ENCODE results near the gene AJAP1. TPM values are rescaled to one million over a fixed set of nuclear protein-coding genes. Genes with fewer than 3 reads are reported as not detected.

The AJAP1 gene
- total RNA-seq, 1 experiment from 2014 or later = not detected

- Histone ChIP-seq H3K4me1 (no peaks in the 10 kb centered on the region), H3K27ac (no peak overlapping the region), H3K27me3 (peaks cover 38% of the 10 kb centered on the region), H3K36me3 (no peaks in the 10 kb centered on the region), H3K9me3 (replicated peaks) (no peaks in the 10 kb centered on the region), H3K4me3 (no peak overlapping the region)
- DNase-seq = no peak
Measured at GRCh38 chr1:4674676-4675075, 20.3 kb downstream of the AJAP1 start.

GRCh38 chr1:4675454-4676186 lies 21.2 kb downstream of the AJAP1 start:
- H3K36me3 ChIP-seq = no peaks in the 10 kb centered on the region
- peaks cover 38% of the 10 kb centered on the region for H3K27me3 ChIP-seq

GRCh38 chr1:4676253-4676652 lies 21.8 kb downstream of the AJAP1 start:
- no peak overlapping the region for H3K4me3 ChIP-seq
- peaks cover 38% of the 10 kb centered on the region for H3K27me3 ChIP-seq
- no peaks in the 10 kb centered on the region for H3K9me3 ChIP-seq (replicated peaks)
- no peak overlapping the region for H3K27ac ChIP-seq
- no peak for DNase-seq
- H3K36me3 ChIP-seq = no peaks in the 10 kb centered on the region
- no peaks in the 10 kb centered on the region for H3K4me1 ChIP-seq

More at GRCh38 chr1:4675454-4676186, 21.2 kb downstream of the AJAP1 start:
- no peak for DNase-seq
- Histone ChIP-seq H3K9me3 (replicated peaks) (no peaks in the 10 kb centered on the region), H3K27ac (no peak overlapping the region), H3K4me3 (no peak overlapping the region), H3K4me1 (no peaks in the 10 kb centered on the region)

GRCh38 chr1:4677608-4678007 lies 23.2 kb downstream of the AJAP1 start:
- Histone ChIP-seq H3K27me3 (peaks cover 31% of the 10 kb centered on the region), H3K4me3 (no peak overlapping the region), H3K9me3 (replicated peaks) (no peaks in the 10 kb centered on the region), H3K36me3 (no peaks in the 10 kb centered on the region), H3K27ac (no peak overlapping the region), H3K4me1 (no peaks in the 10 kb centered on the region)
- no peak for DNase-seq

- DNase-seq = no peak
- no peak overlapping the region for H3K4me3 ChIP-seq
- no peaks in the 10 kb centered on the region for H3K9me3 ChIP-seq (replicated peaks)
- H3K27ac ChIP-seq = no peak overlapping the region
- no peaks in the 10 kb centered on the region for H3K36me3 ChIP-seq
- no peaks in the 10 kb centered on the region for H3K4me1 ChIP-seq
- H3K27me3 ChIP-seq = peaks cover 29% of the 10 kb centered on the region
Measured at GRCh38 chr1:4678066-4678717, 23.8 kb downstream of the AJAP1 start.

- no peaks in the 10 kb centered on the region for H3K36me3 ChIP-seq
- DNase-seq = no peak
- no peak overlapping the region for H3K4me3 ChIP-seq
- H3K27me3 ChIP-seq = peaks cover 20% of the 10 kb centered on the region
- H3K27ac ChIP-seq = no peak overlapping the region
- no peaks in the 10 kb centered on the region for H3K9me3 ChIP-seq (replicated peaks)
- no peaks in the 10 kb centered on the region for H3K4me1 ChIP-seq
Measured at GRCh38 chr1:4681026-4681425, 26.6 kb downstream of the AJAP1 start.

GRCh38 chr1:4682607-4683220 lies 28.3 kb downstream of the AJAP1 start:
- Histone ChIP-seq H3K27me3 (peaks cover 12% of the 10 kb centered on the region), H3K4me1 (no peaks in the 10 kb centered on the region), H3K9me3 (replicated peaks) (no peaks in the 10 kb centered on the region), H3K4me3 (no peak overlapping the region), H3K27ac (no peak overlapping the region), H3K36me3 (no peaks in the 10 kb centered on the region)
- DNase-seq = no peak

GRCh38 chr1:4684136-4684535 lies 29.7 kb downstream of the AJAP1 start:
- no peak for DNase-seq
- Histone ChIP-seq H3K36me3 (no peaks in the 10 kb centered on the region), H3K9me3 (replicated peaks) (no peaks in the 10 kb centered on the region), H3K27me3 (peaks cover 12% of the 10 kb centered on the region), H3K4me3 (no peak overlapping the region), H3K4me1 (no peaks in the 10 kb centered on the region), H3K27ac (no peak overlapping the region)

GRCh38 chr1:4684864-4685522 lies 30.6 kb downstream of the AJAP1 start:
- H3K36me3 ChIP-seq = no peaks in the 10 kb centered on the region
- no peaks in the 10 kb centered on the region for H3K4me1 ChIP-seq
- H3K27ac ChIP-seq = no peak overlapping the region
- H3K4me3 ChIP-seq = no peak overlapping the region
- peaks cover 16% of the 10 kb centered on the region for H3K27me3 ChIP-seq
- no peaks in the 10 kb centered on the region for H3K9me3 ChIP-seq (replicated peaks)
- no peak for DNase-seq

GRCh38 chr1:4685523-4685865 lies 31.1 kb downstream of the AJAP1 start:
- Histone ChIP-seq H3K9me3 (replicated peaks) (no peaks in the 10 kb centered on the region), H3K4me1 (no peaks in the 10 kb centered on the region), H3K36me3 (no peaks in the 10 kb centered on the region), H3K27me3 (peaks cover 19% of the 10 kb centered on the region), H3K27ac (no peak overlapping the region), H3K4me3 (no peak overlapping the region)
- DNase-seq = no peak

GRCh38 chr1:4687943-4688342 lies 33.5 kb downstream of the AJAP1 start:
- Histone ChIP-seq H3K9me3 (replicated peaks) (no peaks in the 10 kb centered on the region), H3K27ac (no peak overlapping the region), H3K4me3 (no peak overlapping the region), H3K4me1 (no peaks in the 10 kb centered on the region), H3K27me3 (peaks cover 36% of the 10 kb centered on the region), H3K36me3 (no peaks in the 10 kb centered on the region)
- no peak for DNase-seq

- Histone ChIP-seq H3K4me3 (no peak overlapping the region), H3K4me1 (no peaks in the 10 kb centered on the region), H3K9me3 (replicated peaks) (no peaks in the 10 kb centered on the region), H3K27ac (no peak overlapping the region), H3K27me3 (peaks cover 41% of the 10 kb centered on the region), H3K36me3 (no peaks in the 10 kb centered on the region)
- DNase-seq = no peak
Measured at GRCh38 chr1:4689271-4689935, 35.0 kb downstream of the AJAP1 start.

GRCh38 chr1:4689941-4690635 lies 35.7 kb downstream of the AJAP1 start:
- H3K27ac ChIP-seq = no peak overlapping the region
- no peaks in the 10 kb centered on the region for H3K9me3 ChIP-seq (replicated peaks)
- H3K4me3 ChIP-seq = no peak overlapping the region
- H3K27me3 ChIP-seq = peaks cover 45% of the 10 kb centered on the region
- DNase-seq = no peak
- no peaks in the 10 kb centered on the region for H3K4me1 ChIP-seq
- no peaks in the 10 kb centered on the region for H3K36me3 ChIP-seq

- Histone ChIP-seq H3K4me3 (no peak overlapping the region), H3K27me3 (peaks cover 48% of the 10 kb centered on the region), H3K4me1 (no peaks in the 10 kb centered on the region), H3K36me3 (no peaks in the 10 kb centered on the region), H3K27ac (no peak overlapping the region), H3K9me3 (replicated peaks) (no peaks in the 10 kb centered on the region)
- DNase-seq = no peak
Measured at GRCh38 chr1:4690951-4691675, 36.7 kb downstream of the AJAP1 start.
